ENCODE measurements around the gene SYCP3. TPM values are rescaled to one million over a fixed set of nuclear protein-coding genes. Genes with fewer than 3 reads are reported as not detected.

The SYCP3 gene
- total and polyA plus RNA-seq, 2 of the 13 experiments (the other 11 are each of a cell fraction or from before 2014, with no cell fraction given), result not detected

- TF ChIP-seq ZMYM4 (CRISPR knock-in tag; IDR thresholded peaks at IDR 0.05) (0 out of 2 replicates have a peak, but pooled peaks have one; percentile 5), ZNF543 (CRISPR knock-in tag; IDR thresholded peaks at IDR 0.05) (no peak), HES4 (CRISPR knock-in tag; IDR thresholded peaks at IDR 0.05; ENCODE audit: borderline replicate concordance) (peak; percentile 75), HIC2 (CRISPR knock-in tag; IDR thresholded peaks at IDR 0.05; ENCODE audit: low read depth) (no peak; the same call in 1 of the 2 replicates), PRDM10 (CRISPR knock-in tag; IDR thresholded peaks at IDR 0.05; ENCODE audit: low read depth) (0 out of 2 replicates have a peak, but pooled peaks have one; percentile 23), TRAFD1 (CRISPR knock-in tag; IDR thresholded peaks at IDR 0.05; ENCODE audit: borderline replicate concordance) (no peak), ZNF33A (CRISPR knock-in tag; IDR thresholded peaks at IDR 0.05; ENCODE audit: borderline replicate concordance) (no peak), PAXIP1 (CRISPR knock-in tag; conservative IDR thresholded peaks at IDR 0.05) (0 out of 2 replicates have a peak, but pooled peaks have one; percentile 44), GATA4 (IDR thresholded peaks at IDR 0.05; ENCODE audit: borderline replicate concordance, low read depth) (no peak), ZNF672 (CRISPR knock-in tag; IDR thresholded peaks at IDR 0.05) (no peak; the same call in 1 of the 2 replicates), ZNF83 (CRISPR knock-in tag; IDR thresholded peaks at IDR 0.05; ENCODE audit: borderline replicate concordance) (no peak), KAT7 (CRISPR knock-in tag; IDR thresholded peaks at IDR 0.05; ENCODE audit: borderline replicate concordance) (0 out of 2 replicates have a peak, but pooled peaks have one; percentile 43), ZNF550 (CRISPR knock-in tag; IDR thresholded peaks at IDR 0.05; ENCODE audit: borderline replicate concordance) (no peak), ZNF879 (CRISPR knock-in tag; IDR thresholded peaks at IDR 0.05) (no peak), SOX6 (IDR thresholded peaks at IDR 0.05) (no peak), SOX6 (CRISPR knock-in tag; IDR thresholded peaks at IDR 0.05) (peak; percentile 42), ZNF3 (CRISPR knock-in tag; IDR thresholded peaks at IDR 0.05) (no peak), ZNF558 (CRISPR knock-in tag; IDR thresholded peaks at IDR 0.05; ENCODE audit: borderline replicate concordance) (no peak)
Measured at GRCh38 chr12:101697197-101697929, 41.9 kb downstream of the SYCP3 start, which contains the start of gene CHPT1 (continued).
